NK-92 (cell line): ENCODE data around the gene PPP2R5C.

Experiments
- DNase-seq: peaks from one replicate; lab custom pipeline; 2025; ENCODE audit not compliant: unreplicated experiment; lab: John Stamatoyannopoulos, UW

The PPP2R5C gene

GRCh38 chr14:101859958-101860357, 98.4 kb downstream of the PPP2R5C start:
- no peak for DNase-seq

- DNase-seq: no peak
Observed at GRCh38 chr14:101861464-101861863, 100.0 kb downstream of the PPP2R5C start.

- DNase-seq: no peak
Observed at GRCh38 chr14:101862177-101862576, 100.7 kb downstream of the PPP2R5C start.

- DNase-seq: no peak
Observed at GRCh38 chr14:101862711-101863110, 101.2 kb downstream of the PPP2R5C start.

- no peak for DNase-seq
Observed at GRCh38 chr14:101865288-101865687, 103.8 kb downstream of the PPP2R5C start.

GRCh38 chr14:101867854-101868253, 106.3 kb downstream of the PPP2R5C start:
- DNase-seq: no peak

GRCh38 chr14:101869217-101869616, 107.7 kb downstream of the PPP2R5C start:
- no peak for DNase-seq

GRCh38 chr14:101870273-101870939, 108.9 kb downstream of the PPP2R5C start:
- DNase-seq: no peak

GRCh38 chr14:101872346-101872745, 110.8 kb downstream of the PPP2R5C start:
- no peak for DNase-seq

GRCh38 chr14:101873076-101873825, 111.7 kb downstream of the PPP2R5C start:
- no peak for DNase-seq

- DNase-seq: no peak
Observed at GRCh38 chr14:101873991-101874390, 112.5 kb downstream of the PPP2R5C start.

GRCh38 chr14:101875041-101875726, 113.7 kb downstream of the PPP2R5C start:
- no peak for DNase-seq

GRCh38 chr14:101875727-101876554, 114.4 kb downstream of the PPP2R5C start:
- DNase-seq: no peak

- DNase-seq: no peak
Observed at GRCh38 chr14:101876555-101876938, 115.0 kb downstream of the PPP2R5C start.

GRCh38 chr14:101877766-101878165, 116.3 kb downstream of the PPP2R5C start:
- no peak for DNase-seq

- DNase-seq: no peak
Observed at GRCh38 chr14:101878211-101878821, 116.8 kb downstream of the PPP2R5C start.

GRCh38 chr14:101878822-101879528, 117.5 kb downstream of the PPP2R5C start:
- DNase-seq: no peak

- DNase-seq: no peak
Observed at GRCh38 chr14:101879529-101880336, 118.2 kb downstream of the PPP2R5C start.

GRCh38 chr14:101881426-101881825, 119.9 kb downstream of the PPP2R5C start:
- no peak for DNase-seq
